ENCODE data around the gene ZNF653.
A peak's percentile ranks its signal among the peaks of the same experiment; 100 is the strongest.

Gene ZNF653
- total RNA-seq: 10.1 to 14.0 (median 12.3) reads per million in 4 experiments

DNA sequence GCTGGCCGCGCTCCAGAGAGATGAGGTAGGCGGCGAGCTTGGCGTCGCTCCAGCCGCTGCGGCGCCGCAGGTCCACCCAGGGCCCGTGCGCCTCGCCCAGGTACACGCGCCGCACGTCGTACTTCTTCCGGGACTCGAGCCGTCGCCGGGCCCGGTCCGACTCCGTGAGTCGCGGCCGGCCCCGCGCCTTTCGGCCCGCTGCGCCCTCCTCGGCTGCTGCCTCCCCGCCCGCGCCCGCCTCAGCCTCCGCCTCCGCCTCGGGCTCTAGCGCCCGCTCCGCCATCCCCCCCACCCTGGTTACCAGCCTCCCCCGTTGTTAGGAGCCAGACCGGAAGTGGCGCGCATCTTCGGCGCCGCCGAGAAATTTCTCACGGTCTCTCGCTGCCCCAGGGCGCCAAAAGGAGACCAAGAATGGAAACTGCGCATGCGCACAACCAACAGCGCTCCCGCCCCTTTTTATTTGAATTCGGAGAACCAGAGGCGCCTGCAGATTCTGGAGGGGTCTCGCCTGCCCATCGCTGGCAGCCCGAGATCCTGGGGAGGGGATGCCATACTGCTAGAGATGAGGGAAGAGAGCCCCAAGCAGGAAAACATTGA lies at the start of gene ZNF653:
TSS of gene ZNF653 (minus strand) at position 336 of the 597 bp plus-strand sequence. CDS start at position 283, 53 bp downstream.
- DNase-seq: peak; percentile 92

GRCh38 chr19:11555246-11555645 lies 49.6 kb upstream of the ZNF653 start:
- DNase-seq: no peak

DNA sequence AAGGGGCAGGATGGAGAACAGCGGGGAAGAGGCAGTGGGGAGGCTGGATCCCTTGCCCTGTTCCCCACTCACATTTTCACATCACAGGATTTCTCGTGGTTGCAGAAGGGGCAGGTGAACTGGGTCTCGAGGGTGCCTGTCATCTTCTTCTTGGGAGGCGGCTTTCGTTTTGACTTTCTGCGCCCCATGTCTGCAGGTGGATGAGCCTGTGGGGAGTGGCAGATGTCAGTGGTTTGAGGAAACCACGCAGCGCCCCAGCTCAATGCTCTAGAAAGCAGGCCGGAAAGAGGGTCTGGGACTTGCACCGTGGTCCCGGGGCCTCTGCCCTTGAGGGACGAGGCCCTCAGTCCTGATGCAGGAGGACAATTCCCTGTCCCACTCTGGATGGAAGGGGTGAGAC lies 48.5 kb upstream of the ZNF653 start:
- DNase-seq: no peak

- DNase-seq: no peak
These were observed 47.2 kb upstream of the ZNF653 start for GRCh38 chr19:11552666-11553372.

DNA sequence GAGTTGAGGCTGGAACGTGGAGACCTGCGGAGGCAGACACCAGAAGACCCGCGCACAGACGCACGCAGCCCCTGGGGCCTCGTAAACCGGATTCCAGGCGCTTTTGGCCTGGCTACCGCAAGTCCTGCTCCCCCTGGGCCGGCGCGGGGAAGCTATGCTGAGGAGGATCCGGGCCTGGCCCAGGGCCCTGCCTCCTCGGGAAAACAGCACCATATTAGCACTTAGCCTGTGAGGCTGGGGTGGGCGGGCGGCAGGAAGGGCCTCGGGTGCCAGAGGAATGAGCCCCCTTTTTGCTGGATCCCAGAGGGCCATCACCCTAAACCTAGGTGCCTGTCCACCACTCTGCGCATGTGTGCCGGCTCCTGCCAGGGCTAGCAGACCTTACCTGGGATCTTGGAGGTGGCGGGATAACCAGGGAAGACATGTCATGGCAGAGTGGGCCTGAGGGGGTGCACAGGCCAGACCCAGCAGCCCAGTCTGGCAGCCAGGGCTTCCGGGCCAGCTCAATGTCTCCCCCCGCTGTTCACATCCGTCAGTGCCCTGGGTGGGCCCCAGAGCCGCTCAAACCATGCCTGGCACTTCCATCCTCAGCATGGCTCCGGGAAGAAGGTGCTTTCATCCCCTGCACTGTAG lies 46.1 kb upstream of the ZNF653 start:
- no peak for DNase-seq

DNA sequence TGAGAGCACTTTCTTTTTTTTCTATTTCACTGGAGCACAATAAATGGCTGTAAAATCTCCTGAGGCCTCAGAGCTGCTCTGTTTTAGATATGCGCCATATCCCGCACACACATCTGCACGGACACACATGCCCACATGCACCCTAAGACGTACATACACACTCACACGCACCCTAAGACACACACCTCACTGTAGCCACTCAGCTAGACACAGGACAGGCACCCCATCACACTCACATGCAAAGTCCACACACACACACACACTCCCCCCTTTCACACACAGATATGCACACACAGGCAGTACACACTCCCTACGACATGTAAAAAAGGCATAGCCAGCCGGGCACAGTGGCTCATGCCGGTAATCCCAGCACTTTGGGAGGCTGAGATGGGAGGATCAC lies 44.6 kb upstream of the ZNF653 start:
- DNase-seq: no peak

GRCh38 chr19:11549386-11549953 lies 43.8 kb upstream of the ZNF653 start:
- DNase-seq: no peak

DNA sequence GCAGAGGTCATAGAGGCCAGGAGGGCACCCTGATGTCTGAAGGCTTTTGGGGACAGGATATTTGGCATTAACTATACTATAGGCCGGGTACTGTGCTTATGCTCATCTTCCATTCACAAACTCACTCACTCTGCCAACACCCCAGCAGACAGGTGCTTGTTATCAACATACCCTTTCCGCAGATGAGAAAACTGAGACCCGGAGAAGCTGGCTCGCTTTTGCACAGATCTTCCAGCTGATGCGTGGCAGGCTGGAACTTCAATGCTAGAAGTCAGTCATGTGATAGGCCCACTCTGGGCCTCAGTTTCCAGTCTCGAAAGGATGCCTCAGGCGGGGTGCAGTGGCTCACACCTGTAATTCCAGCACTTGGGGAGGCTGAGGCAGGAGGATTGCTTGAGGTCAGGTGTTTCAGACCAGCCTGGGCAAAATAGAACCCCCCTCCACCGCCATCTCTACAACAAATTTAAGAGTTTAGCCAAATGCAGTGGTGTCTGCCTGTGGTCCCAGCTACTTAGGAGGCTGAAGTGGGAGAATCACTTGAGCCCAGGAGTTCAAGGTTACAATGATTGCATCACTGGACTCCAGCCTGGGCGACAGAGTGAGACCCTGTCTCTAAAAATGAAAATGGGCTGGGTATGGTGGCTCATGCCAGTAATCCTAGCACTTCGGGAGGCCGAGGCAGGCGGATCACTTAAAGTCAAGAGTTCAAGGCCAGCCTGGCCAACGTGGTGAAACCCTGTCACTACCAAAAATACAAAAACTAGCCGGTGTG lies 42.5 kb upstream of the ZNF653 start:
- DNase-seq: no peak

DNA sequence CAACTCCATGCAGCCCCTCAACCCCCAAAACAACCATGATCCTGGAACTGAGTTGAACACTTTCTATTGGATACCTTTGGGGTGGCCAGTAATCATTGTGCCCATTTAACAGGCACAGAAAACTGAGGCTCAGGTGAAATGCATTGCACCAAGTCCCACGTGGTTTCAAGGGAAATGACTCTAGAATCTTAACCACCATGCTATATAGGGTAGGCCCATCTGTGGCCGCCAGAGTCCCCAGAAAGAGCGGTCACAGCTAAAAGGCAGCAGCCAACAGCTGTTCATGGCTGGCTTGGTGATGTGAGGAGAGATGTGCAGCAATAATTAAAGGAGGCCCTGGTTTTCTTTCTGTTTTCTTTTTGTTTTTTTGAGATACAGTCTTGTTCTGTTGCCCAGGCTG lies 35.6 kb upstream of the ZNF653 start:
- DNase-seq: no peak

- DNase-seq: no peak
These were observed 35.0 kb upstream of the ZNF653 start for GRCh38 chr19:11540645-11541044.

- no peak for DNase-seq
These were observed 34.1 kb upstream of the ZNF653 start for GRCh38 chr19:11539495-11540365.

DNA sequence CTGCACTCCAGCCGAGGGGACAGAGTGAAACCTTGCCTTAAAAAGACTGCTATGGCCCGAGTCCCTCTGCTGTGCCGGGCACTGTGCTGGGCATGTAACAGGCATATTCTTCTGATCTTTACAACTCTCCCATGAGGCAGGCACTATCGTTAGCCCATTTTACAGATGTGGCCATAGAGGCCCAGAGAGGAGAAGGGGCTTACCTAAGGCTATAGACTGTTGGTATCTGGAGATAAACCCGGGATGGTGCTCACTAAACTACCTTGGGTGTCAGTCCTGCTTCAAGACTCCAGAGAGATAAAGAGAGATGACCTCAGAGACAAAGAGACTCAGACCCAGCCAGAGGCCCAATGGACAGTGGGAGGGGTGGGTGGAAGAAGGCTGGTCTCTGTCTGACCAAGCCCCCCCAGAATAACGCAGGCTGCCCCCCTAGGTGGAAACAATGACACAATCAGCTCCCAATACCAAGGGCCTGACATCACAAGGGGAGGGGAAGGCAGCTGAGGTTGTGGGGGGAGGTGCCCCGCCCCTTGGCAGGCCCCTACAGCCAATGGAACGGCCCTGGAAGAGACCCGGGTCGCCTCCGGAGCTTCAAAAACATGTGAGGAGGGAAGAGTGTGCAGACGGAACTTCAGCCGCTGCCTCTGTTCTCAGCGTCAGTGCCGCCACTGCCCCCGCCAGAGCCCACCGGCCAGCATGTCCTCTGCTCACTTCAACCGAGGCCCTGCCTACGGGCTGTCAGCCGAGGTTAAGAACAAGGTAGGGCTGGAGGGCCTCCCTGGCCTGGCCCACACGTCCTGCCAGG lies 32.8 kb upstream of the ZNF653 start, which contains the start of gene CNN1:
TSS of gene CNN1 (plus strand) at position 620 of the 805 bp plus-strand sequence. CDS start at position 697, 77 bp downstream.
- no peak for DNase-seq

- DNase-seq: peak; percentile 77
These were observed 30.4 kb upstream of the ZNF653 start for GRCh38 chr19:11535792-11536595.

DNA sequence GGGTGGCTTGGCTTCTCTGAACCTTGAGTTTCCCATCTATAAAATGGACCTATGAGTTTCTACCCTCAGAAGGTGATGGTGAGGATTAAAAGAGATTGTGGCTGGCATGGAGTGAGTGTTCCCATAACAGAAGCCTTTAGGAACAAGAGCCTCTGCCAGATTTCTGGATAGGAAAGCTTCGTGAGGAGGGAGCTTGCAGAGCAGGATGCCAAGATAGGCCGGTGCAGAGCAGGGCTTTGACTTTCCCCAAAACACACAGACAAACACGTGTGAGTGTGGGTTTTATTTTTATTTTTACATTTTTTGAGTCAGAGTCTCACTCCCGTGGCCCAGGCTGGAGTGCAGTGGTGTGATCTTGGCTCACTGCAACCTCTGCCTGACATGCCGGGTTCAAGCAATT lies 29.3 kb upstream of the ZNF653 start:
- no peak for DNase-seq

DNA sequence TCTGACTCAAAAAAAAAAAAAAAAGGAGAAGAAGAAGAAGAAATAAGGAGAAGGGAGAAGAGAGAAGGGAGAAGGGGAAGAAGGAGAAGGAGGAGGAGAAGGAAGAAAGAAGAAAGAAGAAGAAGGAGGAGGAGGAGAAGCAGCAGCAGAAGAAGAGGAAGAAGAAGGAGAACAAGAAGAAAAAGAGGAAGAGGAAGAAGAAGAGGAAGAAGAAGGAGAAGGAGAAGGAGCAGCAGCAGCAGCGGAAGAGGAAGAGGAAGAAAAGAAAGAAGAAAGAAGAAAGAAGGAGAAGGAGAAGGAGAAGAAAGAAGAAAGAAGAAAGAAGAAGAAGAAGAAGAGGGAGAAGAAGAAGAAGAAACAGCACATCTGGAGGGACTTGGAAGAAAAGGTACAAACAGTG lies 28.9 kb upstream of the ZNF653 start:
- no peak for DNase-seq

- DNase-seq: no peak
These were observed 24.8 kb upstream of the ZNF653 start for GRCh38 chr19:11530432-11530831.

- peak; percentile 86 for DNase-seq
These were observed 23.1 kb upstream of the ZNF653 start, which contains the start of gene ECSIT for GRCh38 chr19:11528551-11529341. Gene ECSIT (minus strand): TSS chr19:11529134. CDS start chr19:11519170, 9,964 bp downstream.

DNA sequence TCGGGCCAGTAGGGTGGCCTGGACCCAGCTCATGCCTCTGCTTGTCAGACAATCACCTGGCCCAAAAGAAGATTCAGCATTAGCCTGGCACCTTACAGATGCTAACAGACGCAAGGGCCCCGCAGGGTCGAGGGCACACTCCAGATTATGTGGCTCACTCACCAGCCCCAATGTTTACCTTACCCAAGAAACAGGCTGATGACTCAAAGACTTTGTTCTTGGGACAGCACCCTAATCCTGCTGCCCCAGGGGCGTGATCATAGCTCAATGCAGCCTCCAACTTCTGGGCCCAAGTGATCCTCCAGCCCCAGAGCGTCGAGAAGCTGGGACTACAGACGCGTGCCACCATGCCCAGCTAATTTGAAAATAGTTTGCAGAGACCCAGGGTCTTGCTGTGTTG lies 13.5 kb upstream of the ZNF653 start:
- no peak for DNase-seq

- no peak for DNase-seq
These were observed 8.3 kb upstream of the ZNF653 start for GRCh38 chr19:11513946-11514345.
